ENCODE data around the gene TEX55. TPM values are rescaled to one million over a fixed set of nuclear protein-coding genes. Genes with fewer than 3 reads are reported as not detected.
"Not testable (repeated sequence)": the region's sequence is repeated elsewhere in the genome, so short reads cannot be mapped to it uniquely, and the experiment has no call there.

Gene TEX55
- total RNA-seq, result not detected

GRCh38 chr3:119145500-119146167 is at the start of gene TEX55:
Gene TEX55 (plus strand): TSS chr3:119146165. CDS start chr3:119146190, 25 bp downstream.
- Mint-ChIP-seq H3K36me3 (no peaks in the 10 kb centered on the region), H3K9me3 (no peaks in the 10 kb centered on the region), H3K27ac (no peak within 1 kb of the TSS)
- DNase-seq (ENCODE audit: low spot score in 2 of 2) (no peak), ATAC-seq (peak; percentile 68 to 70)

GRCh38 chr3:119098003-119098402 is 48.0 kb upstream of the TEX55 start:
- ATAC-seq, result no peak
- DNase-seq (ENCODE audit: low spot score in 2 of 2), result no peak
- H3K36me3 Mint-ChIP-seq, result no peaks in the 10 kb centered on the region
- no peak overlapping the region for H3K27ac Mint-ChIP-seq
- H3K9me3 Mint-ChIP-seq, result no peaks in the 10 kb centered on the region

- H3K36me3 Mint-ChIP-seq, result no peaks in the 10 kb centered on the region
- DNase-seq (ENCODE audit: low spot score in 2 of 2) (peak in 1 of 2 donors; percentile 23), ATAC-seq (no peak)
Observed at GRCh38 chr3:119098619-119099222, 47.2 kb upstream of the TEX55 start.

GRCh38 chr3:119099785-119100184 is 46.2 kb upstream of the TEX55 start:
- ATAC-seq, result no peak
- Mint-ChIP-seq H3K9me3 (no peaks in the 10 kb centered on the region), H3K27ac (no peak overlapping the region), H3K36me3 (no peaks in the 10 kb centered on the region)
- DNase-seq (ENCODE audit: low spot score in 2 of 2), result no peak

More at GRCh38 chr3:119098619-119099222, 47.2 kb upstream of the TEX55 start:
- H3K27ac Mint-ChIP-seq, result no peak overlapping the region
- H3K9me3 Mint-ChIP-seq, result no peaks in the 10 kb centered on the region

GRCh38 chr3:119104031-119104430 is 41.9 kb upstream of the TEX55 start:
- no peaks in the 10 kb centered on the region for H3K9me3 Mint-ChIP-seq
- H3K27ac Mint-ChIP-seq, result no peak overlapping the region
- ATAC-seq, result no peak
- DNase-seq (ENCODE audit: low spot score in 2 of 2), result no peak
- H3K36me3 Mint-ChIP-seq, result no peaks in the 10 kb centered on the region

GRCh38 chr3:119118330-119118729 is 27.6 kb upstream of the TEX55 start:
- H3K27ac Mint-ChIP-seq; DNase-seq (ENCODE audit: low spot score in 2 of 2); ATAC-seq: not testable (repeated sequence)
- peaks cover 21 to 26% of the 10 kb centered on the region in 2 donors for H3K9me3 Mint-ChIP-seq
- peaks cover 14 to 41% of the 10 kb centered on the region in 2 donors for H3K36me3 Mint-ChIP-seq

- ATAC-seq, result no peak
- no peak for DNase-seq (ENCODE audit: low spot score in 2 of 2)
- Mint-ChIP-seq H3K9me3 (peaks cover 16 to 19% of the 10 kb centered on the region in 2 donors), H3K36me3 (peaks cover 14 to 33% of the 10 kb centered on the region in 2 donors), H3K27ac (no peak overlapping the region)
Observed at GRCh38 chr3:119120480-119120879, 25.5 kb upstream of the TEX55 start.

GRCh38 chr3:119122350-119122749 is 23.6 kb upstream of the TEX55 start:
- Mint-ChIP-seq H3K36me3 (peaks cover 14 to 27% of the 10 kb centered on the region in 2 donors), H3K9me3 (peaks cover 10 to 13% of the 10 kb centered on the region in 2 donors), H3K27ac (no peak overlapping the region)
- ATAC-seq (no peak), DNase-seq (ENCODE audit: low spot score in 2 of 2) (no peak)

GRCh38 chr3:119125342-119125741 is 20.6 kb upstream of the TEX55 start:
- DNase-seq (ENCODE audit: low spot score in 2 of 2), result no peak
- no peak for ATAC-seq
- Mint-ChIP-seq H3K9me3 (no peaks in the 10 kb centered on the region), H3K27ac (no peak overlapping the region), H3K36me3 (no peaks in the 10 kb centered on the region)

GRCh38 chr3:119125742-119126504 is 20.0 kb upstream of the TEX55 start:
- no peak for ATAC-seq
- H3K36me3 Mint-ChIP-seq, result peaks cover 0 to 5% of the 10 kb centered on the region in 2 donors
- H3K27ac Mint-ChIP-seq, result no peak overlapping the region
- DNase-seq (ENCODE audit: low spot score in 2 of 2), result no peak
- H3K9me3 Mint-ChIP-seq, result peaks cover 0 to 3% of the 10 kb centered on the region in 2 donors

GRCh38 chr3:119130291-119130690 is 15.7 kb upstream of the TEX55 start:
- H3K36me3 Mint-ChIP-seq; H3K27ac Mint-ChIP-seq; DNase-seq (ENCODE audit: low spot score in 2 of 2); ATAC-seq: not testable (repeated sequence)
- peaks cover 4 to 14% of the 10 kb centered on the region in 2 donors for H3K9me3 Mint-ChIP-seq

GRCh38 chr3:119132291-119132690 is 13.7 kb upstream of the TEX55 start:
- DNase-seq (ENCODE audit: low spot score in 2 of 2); ATAC-seq; H3K27ac Mint-ChIP-seq; H3K36me3 Mint-ChIP-seq: not testable (repeated sequence)
- peaks cover 4 to 14% of the 10 kb centered on the region in 2 donors for H3K9me3 Mint-ChIP-seq

GRCh38 chr3:119139360-119139759 is 6.6 kb upstream of the TEX55 start:
- not testable (repeated sequence) for DNase-seq (ENCODE audit: low spot score in 2 of 2); ATAC-seq; H3K9me3 Mint-ChIP-seq; H3K36me3 Mint-ChIP-seq; H3K27ac Mint-ChIP-seq

- H3K9me3 Mint-ChIP-seq, result no peaks in the 10 kb centered on the region
- no peak overlapping the region for H3K27ac Mint-ChIP-seq
- no peak for DNase-seq (ENCODE audit: low spot score in 2 of 2)
- no peak for ATAC-seq
- H3K36me3 Mint-ChIP-seq, result no peaks in the 10 kb centered on the region
Observed at GRCh38 chr3:119140466-119140865, 5.5 kb upstream of the TEX55 start.

GRCh38 chr3:119145128-119145499 is 851 bp upstream of the TEX55 start:
- no peak for DNase-seq (ENCODE audit: low spot score in 2 of 2)
- peak; percentile 31 to 32 for ATAC-seq
- H3K36me3 Mint-ChIP-seq, result no peaks in the 10 kb centered on the region
- no peaks in the 10 kb centered on the region for H3K9me3 Mint-ChIP-seq
- no peak overlapping the region for H3K27ac Mint-ChIP-seq

GRCh38 chr3:119146578-119147375 is 812 bp downstream of the TEX55 start:
- Mint-ChIP-seq H3K9me3 (no peaks in the 10 kb centered on the region), H3K36me3 (no peaks in the 10 kb centered on the region), H3K27ac (no peak overlapping the region)
- no peak for DNase-seq (ENCODE audit: low spot score in 2 of 2)
- no peak for ATAC-seq

- Mint-ChIP-seq H3K36me3 (no peaks in the 10 kb centered on the region), H3K27ac (no peak overlapping the region), H3K9me3 (no peaks in the 10 kb centered on the region)
- no peak for DNase-seq (ENCODE audit: low spot score in 2 of 2)
- ATAC-seq, result no peak
Observed at GRCh38 chr3:119147494-119147893, 1.5 kb downstream of the TEX55 start.

Data from activated naive CD4-positive, alpha-beta T cell treated with anti-CD3 and anti-CD28 coated beads, Interleukin-2, amount 50 U/mL, for 72 hours (primary cell).